OCI-LY7 (cell line): ENCODE results near the gene ANXA7. TPM values are rescaled to one million over a fixed set of nuclear protein-coding genes. Genes with fewer than 3 reads are reported as not detected.

Source experiments
- BruUV-seq: library from RNA; stranded (reverse); fragments of 400-500 nt; replicated peaks from 2 replicates; lab custom pipeline; 2021; lab: Mats Ljungman, UMichigan
- CTCF ChIA-PET: fragments of 300-600 bp; sonication (Branson Sonifier 250); formaldehyde crosslinking; loops from one replicate; lab custom pipeline; 2022; ENCODE audit warnings: antibody characterized with exemption; ENCODE audit not compliant: unreplicated experiment; lab: Charles Lee
- POLR2A ChIA-PET: fragments of 300-600 bp; sonication (Branson Sonifier 250); formaldehyde crosslinking; loops from one replicate; lab custom pipeline; 2022; ENCODE audit warnings: antibody characterized with exemption; lab: Charles Lee
- DNase-seq: peaks from one replicate; pipeline ENCODE4 v3.0.0-alpha.2; 2015; ENCODE audit warnings: low spot score
- H2AFZ ChIP-seq: fragments of 200-600 bp; sonication (generic), shearing (Covaris generic); 2 replicates; pipeline ENCODE4 v1.6.1; 2014; ENCODE audit warnings: mild to moderate bottlenecking, antibody characterized with exemption, low read length, moderate library complexity
- H3K27ac ChIP-seq: fragments of 200-600 bp; sonication (generic); 2 replicates; pipeline ENCODE4 v1.5.1; 2014; ENCODE audit warnings: mixed run types, low read depth, mild to moderate bottlenecking, moderate library complexity, low read length, inconsistent platforms; ENCODE audit not compliant: poor library complexity, severe bottlenecking
- H3K36me3 ChIP-seq: fragments of 200-600 bp; sonication (generic); 2 replicates; pipeline ENCODE4 v1.6.1; 2014; ENCODE audit warnings: mild to moderate bottlenecking, antibody characterized with exemption, low read length, moderate library complexity, mixed read lengths; ENCODE audit not compliant: insufficient read depth
- H3K4me1 ChIP-seq: fragments of 200-600 bp; sonication (generic); 2 replicates; pipeline ENCODE4 v1.5.1; 2014; ENCODE audit warnings: mild to moderate bottlenecking, low read length; ENCODE audit not compliant: insufficient read depth, poor library complexity, severe bottlenecking
- H3K4me2 ChIP-seq: fragments of 200-600 bp; sonication (generic); 2 replicates; pipeline ENCODE4 v1.6.1; 2014; ENCODE audit warnings: mild to moderate bottlenecking, low read length
- H3K4me3 ChIP-seq: fragments of 200-600 bp; sonication (generic); 2 replicates; pipeline ENCODE4 v1.5.1; 2014; ENCODE audit warnings: mild to moderate bottlenecking, low read depth, low read length; ENCODE audit not compliant: poor library complexity, severe bottlenecking
- H3K79me2 ChIP-seq: fragments of 200-600 bp; sonication (generic); 2 replicates; pipeline ENCODE4 v1.6.1; 2016; ENCODE audit warnings: low read depth, mild to moderate bottlenecking, low read length, moderate library complexity, mixed read lengths; ENCODE audit not compliant: insufficient read depth
- H3K9me2 ChIP-seq: fragments of 200-600 bp; sonication (generic); 2 replicates; pipeline ENCODE4 v1.6.1; 2016; ENCODE audit warnings: mild to moderate bottlenecking, low read length, mixed read lengths; ENCODE audit not compliant: insufficient read depth
- H3K9me3 ChIP-seq: fragments of 200-600 bp; sonication (generic); 2 replicates; pipeline ENCODE4 v1.6.1; 2014; ENCODE audit warnings: mild to moderate bottlenecking, mixed run types, low read length, mixed read lengths
- H4K20me1 ChIP-seq: fragments of 200-600 bp; sonication (generic); 2 replicates; pipeline ENCODE4 v1.6.1; 2014; ENCODE audit warnings: mild to moderate bottlenecking, antibody characterized with exemption, low read length, moderate library complexity, mixed read lengths; ENCODE audit not compliant: insufficient read depth
- EZH2phosphoT487 ChIP-seq: fragments of 200-600 bp; sonication (generic); IDR thresholded peaks from 2 replicates; pipeline ENCODE4 v1.6.1; 2018; ENCODE audit warnings: low read depth, borderline replicate concordance, mild to moderate bottlenecking, mixed run types, antibody characterized with exemption, low read length, moderate library complexity, mixed read lengths
- intact Hi-C: fragments of 100-400 bp; cut with micrococcal nuclease; formaldehyde crosslinking; loops from one replicate; pipeline ENCODE4 v1.10.0; 2022; ENCODE audit not compliant: unreplicated experiment
- total RNA-seq, 2 experiments: library from RNA; depleted of rRNA in 1 of 2; stranded (reverse); fragments of >200 nt in 1 of 2; shearing (Covaris generic) in 1 of 2; gene quantifications; 2 replicates each; pipeline ENCODE4 v1.2.3, GENCODE V29; 2014 to 2022
- TF ChIP-seq, protein P1 (sequence below): fragments of 200-600 bp; sonication (generic); conservative IDR thresholded peaks from 2 replicates; pipeline ENCODE4 v1.5.1; 2014; ENCODE audit warnings: mild to moderate bottlenecking, antibody characterized with exemption, low read length, moderate library complexity, mixed read lengths

ANXA7 gene
- total RNA-seq, 2 experiments from 2014 or later: 52.0 to 86.6 TPM

DNA sequence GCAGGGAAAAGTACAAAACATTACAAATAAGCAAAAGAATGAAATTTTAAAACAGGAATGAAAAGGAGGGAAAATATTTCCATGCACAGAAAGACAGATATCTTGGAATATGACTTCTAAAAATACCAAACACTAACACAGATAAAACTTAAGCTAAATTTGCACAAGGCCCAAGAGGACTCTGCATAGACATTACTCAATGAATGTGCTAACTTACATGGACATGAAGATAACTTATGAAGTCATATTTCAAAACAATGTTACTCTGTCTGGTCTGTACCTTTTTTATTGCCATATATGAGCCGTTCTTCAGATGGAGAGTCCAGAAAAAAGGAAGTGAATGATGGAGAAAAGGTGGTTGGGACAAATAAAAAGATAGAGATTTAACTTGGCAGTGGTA lies 34.5 kb upstream of the ANXA7 start:
- no peak for DNase-seq
- Histone ChIP-seq H2AFZ (no peak overlapping the region), H3K9me2 (no peaks in the 10 kb centered on the region), H3K4me3 (no peak overlapping the region), H3K4me2 (no peak overlapping the region), H3K9me3 (no peaks in the 10 kb centered on the region), H3K27ac (no peak overlapping the region), H4K20me1 (no peaks in the 10 kb centered on the region), H3K36me3 (peaks cover 43% of the 10 kb centered on the region), H3K79me2 (no peaks in the 10 kb centered on the region), H3K4me1 (no peaks in the 10 kb centered on the region)
- intact Hi-C loops: no loop called here
- POLR2A ChIA-PET: interaction anchor here (0.7 kb wide), 1 partner anchor 1058 kb away, joined by 5 read pairs; no protein-coding TSS in a partner anchor
- no peak for TF ChIP-seq EZH2phosphoT487
- TF ChIP-seq, protein P1, sequence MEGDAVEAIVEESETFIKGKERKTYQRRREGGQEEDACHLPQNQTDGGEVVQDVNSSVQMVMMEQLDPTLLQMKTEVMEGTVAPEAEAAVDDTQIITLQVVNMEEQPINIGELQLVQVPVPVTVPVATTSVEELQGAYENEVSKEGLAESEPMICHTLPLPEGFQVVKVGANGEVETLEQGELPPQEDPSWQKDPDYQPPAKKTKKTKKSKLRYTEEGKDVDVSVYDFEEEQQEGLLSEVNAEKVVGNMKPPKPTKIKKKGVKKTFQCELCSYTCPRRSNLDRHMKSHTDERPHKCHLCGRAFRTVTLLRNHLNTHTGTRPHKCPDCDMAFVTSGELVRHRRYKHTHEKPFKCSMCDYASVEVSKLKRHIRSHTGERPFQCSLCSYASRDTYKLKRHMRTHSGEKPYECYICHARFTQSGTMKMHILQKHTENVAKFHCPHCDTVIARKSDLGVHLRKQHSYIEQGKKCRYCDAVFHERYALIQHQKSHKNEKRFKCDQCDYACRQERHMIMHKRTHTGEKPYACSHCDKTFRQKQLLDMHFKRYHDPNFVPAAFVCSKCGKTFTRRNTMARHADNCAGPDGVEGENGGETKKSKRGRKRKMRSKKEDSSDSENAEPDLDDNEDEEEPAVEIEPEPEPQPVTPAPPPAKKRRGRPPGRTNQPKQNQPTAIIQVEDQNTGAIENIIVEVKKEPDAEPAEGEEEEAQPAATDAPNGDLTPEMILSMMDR: no peak
- BruUV-seq: no TSS peak
- CTCF ChIA-PET: no interaction called here

DNA sequence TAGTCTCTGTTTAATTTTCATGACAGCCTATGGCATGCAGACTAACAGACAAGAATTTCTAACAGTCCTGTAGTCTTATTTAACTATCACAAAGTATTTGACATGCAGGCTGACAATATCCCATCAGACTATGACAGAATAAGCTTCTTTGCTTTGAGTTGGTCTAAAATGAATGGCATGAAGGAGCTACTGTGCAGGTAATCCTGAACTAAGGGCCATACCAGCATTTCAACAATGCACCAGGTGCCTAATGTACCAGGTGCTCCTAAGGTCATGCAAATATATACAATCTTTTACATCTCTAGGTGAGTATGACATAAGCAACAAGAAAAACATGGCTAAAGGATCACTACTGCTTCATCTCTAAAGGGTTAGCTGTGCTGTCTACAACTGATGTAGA lies 33.1 kb upstream of the ANXA7 start:
- no peak overlapping the region for H2AFZ ChIP-seq
- H3K27ac ChIP-seq: no peak overlapping the region
- TF ChIP-seq, protein P1: no peak
- no peak for TF ChIP-seq EZH2phosphoT487
- H3K9me2 ChIP-seq: no peaks in the 10 kb centered on the region
- intact Hi-C loops: no loop called here
- H4K20me1 ChIP-seq: no peaks in the 10 kb centered on the region
- peaks cover 32% of the 10 kb centered on the region for H3K36me3 ChIP-seq
- POLR2A ChIA-PET: interaction anchor here (0.5 kb wide), 1 partner anchor 11 kb away, joined by 5 read pairs; no protein-coding TSS in a partner anchor
- no peak for DNase-seq
- no peaks in the 10 kb centered on the region for H3K4me1 ChIP-seq
- no peaks in the 10 kb centered on the region for H3K79me2 ChIP-seq
- no peak overlapping the region for H3K4me2 ChIP-seq
- no peaks in the 10 kb centered on the region for H3K9me3 ChIP-seq
- no TSS peak for BruUV-seq
- H3K4me3 ChIP-seq: no peak overlapping the region
- CTCF ChIA-PET: no interaction called here

DNA sequence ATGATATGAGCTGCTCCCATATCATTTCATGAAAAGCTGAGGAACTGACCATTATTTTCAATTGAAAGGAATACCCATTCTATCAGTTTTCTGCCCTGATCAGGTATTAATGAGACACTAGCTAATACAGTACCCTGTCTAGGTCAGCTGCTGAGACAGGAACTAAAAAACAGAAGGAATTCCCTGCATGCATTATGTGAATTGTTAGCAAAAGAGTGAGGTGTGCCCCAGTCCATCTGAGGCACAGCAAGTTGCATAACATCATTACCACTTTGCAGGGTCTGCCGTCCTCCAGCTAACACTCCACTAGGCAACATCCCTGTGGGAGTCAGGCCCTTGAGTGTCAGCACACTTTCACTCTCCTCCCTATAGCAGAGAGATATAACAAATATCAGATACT lies 30.6 kb upstream of the ANXA7 start:
- no peak overlapping the region for H3K4me2 ChIP-seq
- intact Hi-C loops: no loop called here
- no peaks in the 10 kb centered on the region for H3K4me1 ChIP-seq
- H3K9me3 ChIP-seq: no peaks in the 10 kb centered on the region
- H3K27ac ChIP-seq: no peak overlapping the region
- peaks cover 50% of the 10 kb centered on the region for H3K36me3 ChIP-seq
- H3K9me2 ChIP-seq: no peaks in the 10 kb centered on the region
- H4K20me1 ChIP-seq: no peaks in the 10 kb centered on the region
- CTCF ChIA-PET: no interaction called here
- POLR2A ChIA-PET: interaction anchor here (0.6 kb wide), 1 partner anchor 158 kb away, joined by 3 read pairs; no protein-coding TSS in a partner anchor
- no peak overlapping the region for H2AFZ ChIP-seq
- BruUV-seq: no TSS peak
- no peaks in the 10 kb centered on the region for H3K79me2 ChIP-seq
- TF ChIP-seq, protein P1: no peak
- TF ChIP-seq EZH2phosphoT487: no peak
- no peak overlapping the region for H3K4me3 ChIP-seq
- no peak for DNase-seq
